Activated B cell treated with CpG ODN at 0.5 μM for 24 hours (primary cell): Measurements from ENCODE around the gene LCP1. TPM values are rescaled to one million over a fixed set of nuclear protein-coding genes. Genes with fewer than 3 reads are reported as not detected.

Experiments used
- ATAC-seq: fragments of 200-7000 bp; cut with Tn5 transposase; one replicate; pipeline ENCODE4 v1.10.0; 2021; ENCODE audit warnings: low read depth, mild to moderate bottlenecking, moderate library complexity
- CTCF ChIA-PET: fragments of 350-600 bp; sonication (Branson Sonifier 250); formaldehyde crosslinking; loops from one replicate; lab custom pipeline; 2021; ENCODE audit warnings: antibody characterized with exemption; lab: Charles Lee
- POLR2A ChIA-PET: fragments of 350-600 bp; sonication (Branson Sonifier 250); formaldehyde crosslinking; loops from one replicate; lab custom pipeline; 2021; ENCODE audit warnings: antibody characterized with exemption; lab: Charles Lee
- DNase-seq: peaks from one replicate; pipeline ENCODE4 v3.0.0; 2022
- H3K27ac Mint-ChIP-seq: one replicate; pipeline ENCODE4 v1.8.0; 2020; ENCODE audit warnings: mixed read lengths
- H3K27me3 Mint-ChIP-seq: one replicate; pipeline ENCODE4 v1.8.0; 2021; ENCODE audit warnings: mixed read lengths
- H3K36me3 Mint-ChIP-seq: one replicate; pipeline ENCODE4 v1.8.0; 2021; ENCODE audit warnings: low read depth, mixed read lengths
- H3K4me1 Mint-ChIP-seq: one replicate; pipeline ENCODE4 v1.8.0; 2021; ENCODE audit warnings: mixed read lengths
- H3K4me3 Mint-ChIP-seq: one replicate; pipeline ENCODE4 v1.8.0; 2020; ENCODE audit warnings: mild to moderate bottlenecking, mixed read lengths
- H3K9me3 Mint-ChIP-seq: one replicate; pipeline ENCODE4 v1.8.0; 2020; ENCODE audit warnings: mixed read lengths
- CTCF ChIP-seq: fragments of 200-600 bp; IDR thresholded peaks from one replicate; pipeline ENCODE4 v1.8.0; 2022; ENCODE audit warnings: antibody characterized with exemption, mild to moderate bottlenecking
- intact Hi-C: fragments of 100-400 bp; cut with micrococcal nuclease; formaldehyde crosslinking; loops from one replicate; pipeline ENCODE4 v1.15.1; 2024
- total RNA-seq: library from RNA; stranded (reverse); gene quantifications from 2 replicates; pipeline ENCODE4 v1.2.3, GENCODE V29; 2022

The LCP1 gene
- total RNA-seq, 1 donor from 2014 or later: 948 TPM

GRCh38 chr13:46109451-46109850 is 72.5 kb downstream of the LCP1 start:
- intact Hi-C loops: no loop called here
- no peak for ATAC-seq
- TF ChIP-seq CTCF: no peak

GRCh38 chr13:46106839-46107371 is 75.1 kb downstream of the LCP1 start:
- H3K4me1 Mint-ChIP-seq: peaks cover 8% of the 10 kb centered on the region
- intact Hi-C loops: no loop called here
- ChIA-PET POLR2A (no interaction called here), CTCF (no interaction called here)
- ATAC-seq (no peak), DNase-seq (no peak)
- H3K36me3 Mint-ChIP-seq: no peaks in the 10 kb centered on the region
- no peak overlapping the region for H3K27ac Mint-ChIP-seq
- H3K27me3 Mint-ChIP-seq: peaks cover 18% of the 10 kb centered on the region
- H3K4me3 Mint-ChIP-seq: no peak overlapping the region
- no peak for TF ChIP-seq CTCF
- no peaks in the 10 kb centered on the region for H3K9me3 Mint-ChIP-seq

More at GRCh38 chr13:46109451-46109850, 72.5 kb downstream of the LCP1 start:
- DNase-seq: no peak
- ChIA-PET CTCF (no interaction called here), POLR2A (no interaction called here)
- Mint-ChIP-seq H3K36me3 (no peaks in the 10 kb centered on the region), H3K27me3 (peaks cover 23% of the 10 kb centered on the region), H3K27ac (no peak overlapping the region), H3K4me3 (no peak overlapping the region), H3K9me3 (no peaks in the 10 kb centered on the region), H3K4me1 (peaks cover 5% of the 10 kb centered on the region)

GRCh38 chr13:46104868-46105267 is 77.1 kb downstream of the LCP1 start, which contains the start of gene CPB2:
Gene CPB2 (minus strand): TSS chr13:46105033. CDS start chr13:46105009, 24 bp downstream.
- intact Hi-C loops: no loop called here

GRCh38 chr13:46103037-46103436 is 78.9 kb downstream of the LCP1 start:
- Mint-ChIP-seq H3K27ac (no peak overlapping the region), H3K27me3 (peaks cover 4% of the 10 kb centered on the region), H3K36me3 (no peaks in the 10 kb centered on the region), H3K4me1 (peaks cover 10% of the 10 kb centered on the region), H3K9me3 (no peaks in the 10 kb centered on the region), H3K4me3 (no peak overlapping the region)
- no peak for TF ChIP-seq CTCF
- POLR2A ChIA-PET: no interaction called here
- CTCF ChIA-PET: no interaction called here
- DNase-seq: no peak
- no peak for ATAC-seq
- intact Hi-C loops: no loop called here

More at GRCh38 chr13:46104868-46105267, 77.1 kb downstream of the LCP1 start, which contains the start of gene CPB2:
- Mint-ChIP-seq H3K36me3 (no peaks in the 10 kb centered on the region), H3K27ac (no peak within 1 kb of the TSS), H3K27me3 (peaks cover 10% of the 10 kb centered on the region), H3K9me3 (no peaks in the 10 kb centered on the region), H3K4me3 (no peak within 1 kb of the TSS), H3K4me1 (peaks cover 10% of the 10 kb centered on the region)
- DNase-seq (no peak), ATAC-seq (no peak)
- TF ChIP-seq CTCF: no peak
- POLR2A ChIA-PET: no interaction called here
- CTCF ChIA-PET: no interaction called here

GRCh38 chr13:46102255-46102605 is 79.7 kb downstream of the LCP1 start:
- intact Hi-C loops: no loop called here
- no peaks in the 10 kb centered on the region for H3K36me3 Mint-ChIP-seq
- no peak overlapping the region for H3K27ac Mint-ChIP-seq
- ChIA-PET POLR2A (no interaction called here), CTCF (no interaction called here)
- H3K4me1 Mint-ChIP-seq: peaks cover 10% of the 10 kb centered on the region
- no peak for ATAC-seq
- H3K27me3 Mint-ChIP-seq: peaks cover 4% of the 10 kb centered on the region
- no peak overlapping the region for H3K4me3 Mint-ChIP-seq
- no peaks in the 10 kb centered on the region for H3K9me3 Mint-ChIP-seq
- DNase-seq: no peak
- TF ChIP-seq CTCF: no peak
